KMS-11 (cell line): ENCODE results near the gene C1RL.

Experiments used
- H2AFZ ChIP-seq: fragments of 200-600 bp; sonication (generic); 2 replicates; pipeline ENCODE4 v1.6.1; 2016; ENCODE audit warnings: antibody characterized with exemption, mixed run types, low read depth
- H3K27ac ChIP-seq: fragments of 200-600 bp; sonication (generic); 2 replicates; pipeline ENCODE4 v1.6.1; 2016; ENCODE audit warnings: mild to moderate bottlenecking, mixed run types
- H3K27me3 ChIP-seq: fragments of 200-600 bp; sonication (generic); 2 replicates; pipeline ENCODE4 v1.6.1; 2017; ENCODE audit warnings: mild to moderate bottlenecking, low read depth, mixed run types, moderate library complexity; ENCODE audit not compliant: insufficient read depth
- H3K36me3 ChIP-seq: fragments of 200-600 bp; sonication (generic); 2 replicates; pipeline ENCODE4 v1.6.1; 2017; ENCODE audit warnings: mild to moderate bottlenecking, mixed run types; ENCODE audit not compliant: insufficient read depth
- H3K4me1 ChIP-seq: fragments of 200-600 bp; sonication (generic); 2 replicates; pipeline ENCODE4 v1.6.1; 2016; ENCODE audit warnings: mild to moderate bottlenecking, low read depth, mixed run types; ENCODE audit not compliant: poor library complexity, severe bottlenecking
- H3K4me2 ChIP-seq: fragments of 200-600 bp; sonication (generic); 2 replicates; pipeline ENCODE4 v1.7.0; 2016; ENCODE audit warnings: mild to moderate bottlenecking, mixed run types
- H3K4me3 ChIP-seq: fragments of 200-600 bp; sonication (generic); IDR thresholded peaks from 2 replicates; pipeline ENCODE4 v1.6.1; 2017; ENCODE audit warnings: low read depth, low read length, mixed read lengths; ENCODE audit not compliant: insufficient read depth
- H3K79me2 ChIP-seq: fragments of 200-600 bp; sonication (generic); 2 replicates; pipeline ENCODE4 v1.6.1; 2016; ENCODE audit warnings: low read depth, mixed run types; ENCODE audit not compliant: insufficient read depth
- H3K9ac ChIP-seq: fragments of 200-600 bp; sonication (generic); 2 replicates; pipeline ENCODE4 v1.6.1; 2016; ENCODE audit warnings: mild to moderate bottlenecking, mixed run types
- H4K20me1 ChIP-seq: fragments of 200-600 bp; sonication (generic); 2 replicates; pipeline ENCODE4 v1.6.1; 2016; ENCODE audit warnings: mild to moderate bottlenecking, mixed run types; ENCODE audit not compliant: insufficient read depth
- TF ChIP-seq, protein P1 (sequence below): fragments of 200-600 bp; sonication (generic); conservative IDR thresholded peaks from 2 replicates; pipeline ENCODE4 v1.6.1; 2017; ENCODE audit warnings: low read depth, mild to moderate bottlenecking, antibody characterized with exemption, low read length, moderate library complexity, mixed read lengths

Gene C1RL

DNA sequence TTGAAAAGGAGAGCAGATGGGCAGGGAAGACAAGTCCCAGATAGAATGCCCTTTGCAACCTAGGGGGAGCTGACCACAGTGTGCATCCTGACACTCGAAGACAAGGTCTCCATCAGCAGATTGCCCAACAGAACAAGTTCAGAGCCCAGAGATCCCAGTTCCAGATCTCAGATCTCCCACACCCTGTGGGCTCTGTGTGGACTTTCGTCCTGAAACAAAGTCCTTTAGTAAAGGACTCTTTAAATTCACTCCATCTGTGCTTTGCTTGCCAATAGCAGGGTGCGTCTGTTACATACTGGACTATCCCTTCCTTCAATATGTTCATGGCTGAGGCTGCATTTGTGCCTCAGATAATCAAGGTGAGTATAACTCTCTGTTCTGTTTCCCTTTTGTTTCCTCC lies 8.7 kb upstream of the C1RL start:
- H3K4me3 ChIP-seq = no peak overlapping the region
- no peak overlapping the region for H3K4me2 ChIP-seq
- no peak overlapping the region for H3K27ac ChIP-seq
- no peak overlapping the region for H3K9ac ChIP-seq
- no peaks in the 10 kb centered on the region for H3K27me3 ChIP-seq
- no peaks in the 10 kb centered on the region for H3K36me3 ChIP-seq
- H4K20me1 ChIP-seq = no peaks in the 10 kb centered on the region
- H2AFZ ChIP-seq = no peak overlapping the region
- TF ChIP-seq, protein P1, sequence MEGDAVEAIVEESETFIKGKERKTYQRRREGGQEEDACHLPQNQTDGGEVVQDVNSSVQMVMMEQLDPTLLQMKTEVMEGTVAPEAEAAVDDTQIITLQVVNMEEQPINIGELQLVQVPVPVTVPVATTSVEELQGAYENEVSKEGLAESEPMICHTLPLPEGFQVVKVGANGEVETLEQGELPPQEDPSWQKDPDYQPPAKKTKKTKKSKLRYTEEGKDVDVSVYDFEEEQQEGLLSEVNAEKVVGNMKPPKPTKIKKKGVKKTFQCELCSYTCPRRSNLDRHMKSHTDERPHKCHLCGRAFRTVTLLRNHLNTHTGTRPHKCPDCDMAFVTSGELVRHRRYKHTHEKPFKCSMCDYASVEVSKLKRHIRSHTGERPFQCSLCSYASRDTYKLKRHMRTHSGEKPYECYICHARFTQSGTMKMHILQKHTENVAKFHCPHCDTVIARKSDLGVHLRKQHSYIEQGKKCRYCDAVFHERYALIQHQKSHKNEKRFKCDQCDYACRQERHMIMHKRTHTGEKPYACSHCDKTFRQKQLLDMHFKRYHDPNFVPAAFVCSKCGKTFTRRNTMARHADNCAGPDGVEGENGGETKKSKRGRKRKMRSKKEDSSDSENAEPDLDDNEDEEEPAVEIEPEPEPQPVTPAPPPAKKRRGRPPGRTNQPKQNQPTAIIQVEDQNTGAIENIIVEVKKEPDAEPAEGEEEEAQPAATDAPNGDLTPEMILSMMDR = no peak
- peaks cover 6% of the 10 kb centered on the region for H3K4me1 ChIP-seq
- H3K79me2 ChIP-seq = no peaks in the 10 kb centered on the region

DNA sequence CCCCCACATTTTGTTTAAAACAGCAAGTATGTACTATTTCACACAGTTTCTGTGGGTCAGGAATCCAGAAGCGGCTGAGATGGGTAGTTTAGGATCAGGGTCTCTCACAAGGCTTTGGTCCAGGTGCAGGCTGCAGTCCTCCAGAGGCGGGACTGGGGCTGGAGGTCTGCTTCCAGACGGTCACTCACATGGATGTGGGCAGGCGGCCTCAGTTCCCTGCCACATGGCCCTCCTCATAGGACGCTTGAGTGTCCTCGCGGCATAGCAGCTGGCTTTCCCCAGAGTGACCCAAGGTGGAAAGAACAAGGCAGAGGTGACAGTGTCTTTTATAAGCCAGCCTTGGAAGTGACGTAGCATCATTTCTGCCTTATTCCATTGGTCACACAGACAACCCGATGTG lies 7.9 kb upstream of the C1RL start:
- TF ChIP-seq, protein P1 = no peak
- H3K27ac ChIP-seq = no peak overlapping the region
- no peak overlapping the region for H2AFZ ChIP-seq
- no peaks in the 10 kb centered on the region for H4K20me1 ChIP-seq
- no peaks in the 10 kb centered on the region for H3K79me2 ChIP-seq
- H3K4me1 ChIP-seq = peaks cover 6% of the 10 kb centered on the region
- H3K36me3 ChIP-seq = no peaks in the 10 kb centered on the region
- no peak overlapping the region for H3K9ac ChIP-seq
- H3K4me2 ChIP-seq = no peak overlapping the region
- H3K4me3 ChIP-seq = no peak overlapping the region
- H3K27me3 ChIP-seq = no peaks in the 10 kb centered on the region

DNA sequence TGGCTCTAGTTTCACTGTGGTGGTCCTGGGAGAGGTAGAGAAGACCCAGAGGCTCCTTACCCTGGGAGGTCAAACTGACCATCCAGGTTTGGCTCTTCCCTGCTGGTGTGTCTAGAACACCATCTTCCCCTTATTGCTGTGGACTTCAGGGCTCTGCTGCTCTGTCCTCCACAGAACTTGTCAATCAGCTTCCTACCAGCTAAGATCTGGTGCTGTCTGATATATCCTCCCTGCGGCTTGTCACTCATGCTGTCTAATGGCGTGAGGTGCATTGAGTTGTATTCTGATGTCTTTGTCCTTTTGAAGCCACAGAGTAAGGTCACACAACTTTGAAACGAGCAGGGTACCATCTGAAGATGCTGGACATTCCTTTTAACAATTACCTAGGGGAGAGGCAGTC lies 7.2 kb upstream of the C1RL start:
- Histone ChIP-seq H3K4me3 (no peak overlapping the region), H3K27me3 (no peaks in the 10 kb centered on the region), H3K36me3 (no peaks in the 10 kb centered on the region), H3K4me2 (no peak overlapping the region), H3K27ac (no peak overlapping the region), H3K79me2 (no peaks in the 10 kb centered on the region), H4K20me1 (no peaks in the 10 kb centered on the region), H2AFZ (no peak overlapping the region), H3K4me1 (peaks cover 6% of the 10 kb centered on the region), H3K9ac (no peak overlapping the region)
- TF ChIP-seq, protein P1 = no peak

DNA sequence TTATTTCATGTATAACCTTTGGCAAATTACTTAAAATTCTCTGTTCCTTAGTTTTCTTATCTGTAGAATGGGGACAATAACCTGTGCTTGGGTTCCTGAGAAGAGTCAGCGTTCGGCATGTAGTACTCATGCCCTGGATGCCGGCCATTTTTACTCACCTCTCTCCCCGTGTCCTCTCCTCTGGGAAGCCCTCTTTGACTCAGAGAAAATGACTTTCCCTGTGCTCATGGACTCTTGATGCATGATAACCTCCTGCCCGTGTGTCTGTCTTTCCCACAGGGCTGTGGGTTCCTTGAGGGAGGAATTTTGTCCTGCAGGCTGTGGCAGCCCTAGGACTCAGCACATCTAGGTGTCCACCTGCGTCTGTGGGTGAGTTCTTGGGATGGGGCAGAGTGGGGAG lies 5.8 kb upstream of the C1RL start:
- Histone ChIP-seq H3K4me2 (no peak overlapping the region), H3K27ac (no peak overlapping the region), H3K9ac (no peak overlapping the region), H4K20me1 (no peaks in the 10 kb centered on the region), H3K4me3 (no peak overlapping the region), H3K36me3 (no peaks in the 10 kb centered on the region), H3K4me1 (peaks cover 6% of the 10 kb centered on the region), H2AFZ (no peak overlapping the region), H3K79me2 (no peaks in the 10 kb centered on the region), H3K27me3 (no peaks in the 10 kb centered on the region)
- TF ChIP-seq, protein P1 = no peak
